Measurements from ENCODE around the gene CCDC152.

DNA sequence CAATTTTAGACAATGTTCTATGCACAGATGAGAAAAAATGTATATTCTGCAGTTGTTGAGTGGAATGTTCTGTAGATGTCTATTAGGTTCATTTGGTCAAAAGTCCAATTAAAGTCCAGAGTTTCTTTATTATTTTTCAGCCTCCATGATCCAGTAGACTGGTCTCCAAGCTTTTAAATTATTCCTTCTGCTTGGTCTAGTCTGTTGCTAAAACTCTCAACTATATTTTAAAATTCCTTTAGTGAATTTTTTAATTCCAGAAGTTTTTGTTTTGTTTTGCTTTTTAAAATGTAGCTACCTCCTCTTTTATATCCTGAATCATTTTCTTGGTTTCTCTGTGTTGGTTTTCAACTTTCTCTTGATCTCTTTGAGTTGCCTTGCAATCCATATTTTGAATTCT, 30.5 kb downstream of the CCDC152 start:
- TF ChIP-seq POLR2A (IDR thresholded peaks at IDR 0.05), result no peak
- no peak for TF ChIP-seq CTCF (IDR thresholded peaks at IDR 0.05)

Data from suprapubic skin (tissue), 3 donors.